GM12878 (cell line): ENCODE results near the gene SUSD1. TPM values are rescaled to one million over a fixed set of nuclear protein-coding genes. Genes with fewer than 3 reads are reported as not detected.

Experiments used
- BRCA1 ChIP-seq: IDR thresholded peaks from 2 replicates; pipeline ENCODE4 v1.6.1; 2011; ENCODE audit warnings: low read depth, low read length, improper control_type of control experiment
- FOS ChIP-seq: IDR thresholded peaks from 3 replicates; pipeline ENCODE4 v1.6.1; 2011; ENCODE audit warnings: borderline replicate concordance; ENCODE audit not compliant: insufficient read length; ENCODE audit errors: extremely low read depth
- FOXM1 ChIP-seq: IDR thresholded peaks from 2 replicates; pipeline ENCODE4 v1.6.1; 2012; ENCODE audit warnings: low read depth, mild to moderate bottlenecking, inconsistent platforms, low read length, moderate library complexity
- IKZF1 ChIP-seq: fragments of 450-650 bp; conservative IDR thresholded peaks from 2 replicates; pipeline ENCODE4 v1.6.1; 2017; ENCODE audit warnings: antibody characterized with exemption, mild to moderate bottlenecking
- IKZF2 ChIP-seq, 2 experiments: fragments of 450-650 bp; IDR thresholded peaks; 2 replicates each; pipeline ENCODE4 v1.6.1; 2017; ENCODE audit warnings: mild to moderate bottlenecking in 2 of 2, moderate library complexity in 2 of 2
- MEF2B ChIP-seq: fragments of 450-650 bp; IDR thresholded peaks from 2 replicates; pipeline ENCODE4 v1.6.1; 2018; ENCODE audit warnings: mild to moderate bottlenecking, moderate library complexity; ENCODE audit not compliant: partially characterized antibody, poor library complexity, severe bottlenecking
- NBN ChIP-seq: fragments of 450-650 bp; IDR thresholded peaks from 2 replicates; pipeline ENCODE4 v1.6.1; 2016
- TCF7 ChIP-seq: IDR thresholded peaks from 2 replicates; pipeline ENCODE4 v1.6.1; 2014; ENCODE audit warnings: antibody characterized with exemption, borderline replicate concordance
- ZNF384 ChIP-seq: IDR thresholded peaks from 2 replicates; pipeline ENCODE4 v1.6.1; 2012; ENCODE audit warnings: low read depth, mild to moderate bottlenecking, low read length, improper control_type of control experiment, borderline replicate concordance
- ZSCAN29 ChIP-seq: fragments of 450-650 bp; IDR thresholded peaks from 2 replicates; pipeline ENCODE4 v1.6.1; 2017; ENCODE audit warnings: mild to moderate bottlenecking, moderate library complexity
- polyA plus RNA-seq, 11 experiments: library from polyadenylated mRNA; depleted of rRNA in 4 of 11; unstranded in 6 of 11; stranded (reverse) in 5 of 11; fragments of >200 nt; fragmentation: Nextera tagmentation in 4 of 11; fragmentation: Illumina TruSeq in 1 of 11; extraction: Ambion mirVana in 4 of 11; extraction: Trizol in 1 of 11; gene quantifications; 1 replicate in 1 of 11; 2 replicates in 10 of 11; pipeline versions ENCODE4 v1.2.1 to v1.2.3, GENCODE V29; 2011 to 2016; ENCODE audit warnings: inconsistent platforms in 2 of 11, missing spikeins in 2 of 11, low read depth in 1 of 11
- total RNA-seq, 4 experiments: library from RNA; depleted of rRNA in 3 of 4; stranded (reverse); fragments of >200 nt in 3 of 4; fragmentation: Illumina TruSeq in 1 of 4; extraction: Trizol in 1 of 4; gene quantifications; 2 replicates each; pipeline versions ENCODE4 v1.2.1 to v1.2.3, GENCODE V29; 2013 to 2021
- TF ChIP-seq, protein P1 (sequence below): fragments of 450-650 bp; formaldehyde crosslinking; IDR thresholded peaks from 2 replicates; pipeline ENCODE4 v1.4.0; 2020; ENCODE audit warnings: mild to moderate bottlenecking, moderate library complexity
- TF ChIP-seq, protein P2 (sequence below): IDR thresholded peaks from 2 replicates; pipeline ENCODE4 v1.6.1; 2012; ENCODE audit warnings: low read depth, low read length, improper control_type of control experiment
- TF ChIP-seq, protein P3 (sequence below): fragments of 450-650 bp; IDR thresholded peaks from 2 replicates; pipeline ENCODE4 v1.6.1; 2017; ENCODE audit warnings: mild to moderate bottlenecking, low read depth, inconsistent platforms; ENCODE audit not compliant: poor library complexity, severe bottlenecking
- TF ChIP-seq, protein P4 (sequence below): IDR thresholded peaks from 2 replicates; pipeline ENCODE4 v1.6.1; 2012; ENCODE audit warnings: low read length, inconsistent platforms
- TF ChIP-seq, protein P5 (sequence below): fragments of 150-350 bp; IDR thresholded peaks from 2 replicates; pipeline ENCODE4 v1.6.1; 2016; ENCODE audit warnings: low read depth, low read length

SUSD1 gene
- total and polyA plus RNA-seq, 10 of the 15 experiments (the other 5 are each of a cell fraction or from before 2014, with no cell fraction given): 6.7 to 20.8 (median 13.2) TPM

DNA sequence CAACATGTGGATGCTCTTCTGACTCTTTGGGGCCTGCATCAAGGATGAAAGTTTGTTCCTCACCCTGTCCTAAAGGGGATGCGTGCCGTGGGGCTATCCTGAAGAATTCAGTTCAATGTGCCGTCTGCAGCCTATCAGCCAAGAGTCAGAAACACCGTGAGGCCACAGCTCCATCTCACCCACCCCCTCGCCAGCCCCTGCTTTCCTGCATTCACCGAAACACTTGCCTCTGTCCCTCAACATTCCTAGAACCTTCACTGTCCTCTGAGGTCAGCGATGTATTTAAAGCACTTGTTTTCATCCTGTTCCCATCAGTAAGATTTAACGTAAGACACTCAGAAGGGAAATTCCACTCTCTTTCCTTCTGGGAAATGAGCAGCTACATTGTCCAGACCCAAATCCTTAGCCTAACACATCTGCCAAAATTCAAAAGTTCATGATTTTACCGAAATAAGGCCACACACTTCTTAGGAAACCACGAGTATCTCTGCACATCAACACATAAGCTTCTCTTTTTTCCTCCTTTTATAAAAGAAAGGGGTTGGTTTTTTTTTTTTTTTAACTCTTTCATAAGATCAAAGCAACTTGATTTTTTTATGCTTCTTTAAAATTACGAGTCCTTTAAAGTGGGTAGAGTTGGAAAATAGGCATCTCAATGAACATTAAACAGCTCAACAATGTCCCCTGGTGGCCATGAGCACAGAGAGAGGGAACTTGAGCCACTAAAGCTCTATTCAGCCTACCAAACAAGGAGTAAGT is 100.7 kb downstream of the SUSD1 start (continued):
- TF ChIP-seq, protein P1, sequence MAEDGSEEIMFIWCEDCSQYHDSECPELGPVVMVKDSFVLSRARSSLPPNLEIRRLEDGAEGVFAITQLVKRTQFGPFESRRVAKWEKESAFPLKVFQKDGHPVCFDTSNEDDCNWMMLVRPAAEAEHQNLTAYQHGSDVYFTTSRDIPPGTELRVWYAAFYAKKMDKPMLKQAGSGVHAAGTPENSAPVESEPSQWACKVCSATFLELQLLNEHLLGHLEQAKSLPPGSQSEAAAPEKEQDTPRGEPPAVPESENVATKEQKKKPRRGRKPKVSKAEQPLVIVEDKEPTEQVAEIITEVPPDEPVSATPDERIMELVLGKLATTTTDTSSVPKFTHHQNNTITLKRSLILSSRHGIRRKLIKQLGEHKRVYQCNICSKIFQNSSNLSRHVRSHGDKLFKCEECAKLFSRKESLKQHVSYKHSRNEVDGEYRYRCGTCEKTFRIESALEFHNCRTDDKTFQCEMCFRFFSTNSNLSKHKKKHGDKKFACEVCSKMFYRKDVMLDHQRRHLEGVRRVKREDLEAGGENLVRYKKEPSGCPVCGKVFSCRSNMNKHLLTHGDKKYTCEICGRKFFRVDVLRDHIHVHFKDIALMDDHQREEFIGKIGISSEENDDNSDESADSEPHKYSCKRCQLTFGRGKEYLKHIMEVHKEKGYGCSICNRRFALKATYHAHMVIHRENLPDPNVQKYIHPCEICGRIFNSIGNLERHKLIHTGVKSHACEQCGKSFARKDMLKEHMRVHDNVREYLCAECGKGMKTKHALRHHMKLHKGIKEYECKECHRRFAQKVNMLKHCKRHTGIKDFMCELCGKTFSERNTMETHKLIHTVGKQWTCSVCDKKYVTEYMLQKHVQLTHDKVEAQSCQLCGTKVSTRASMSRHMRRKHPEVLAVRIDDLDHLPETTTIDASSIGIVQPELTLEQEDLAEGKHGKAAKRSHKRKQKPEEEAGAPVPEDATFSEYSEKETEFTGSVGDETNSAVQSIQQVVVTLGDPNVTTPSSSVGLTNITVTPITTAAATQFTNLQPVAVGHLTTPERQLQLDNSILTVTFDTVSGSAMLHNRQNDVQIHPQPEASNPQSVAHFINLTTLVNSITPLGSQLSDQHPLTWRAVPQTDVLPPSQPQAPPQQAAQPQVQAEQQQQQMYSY (CRISPR knock-in tag): no peak
- TF ChIP-seq BRCA1: no peak
- TF ChIP-seq NBN: peak; percentile 57; the same call in 1 of the 2 replicates
- TF ChIP-seq ZNF384: peak; percentile 82
- 0 out of 2 replicates have a peak, but pooled peaks have one; percentile 30 for TF ChIP-seq IKZF1
- TF ChIP-seq FOS: no peak
- no peak for TF ChIP-seq MEF2B
- TF ChIP-seq ZSCAN29: no peak
- TF ChIP-seq IKZF2 (IDR thresholded peaks at IDR 0.05): peak; percentile 30 to 38; a peak in 3 of 4 replicates
- TF ChIP-seq, protein P2, sequence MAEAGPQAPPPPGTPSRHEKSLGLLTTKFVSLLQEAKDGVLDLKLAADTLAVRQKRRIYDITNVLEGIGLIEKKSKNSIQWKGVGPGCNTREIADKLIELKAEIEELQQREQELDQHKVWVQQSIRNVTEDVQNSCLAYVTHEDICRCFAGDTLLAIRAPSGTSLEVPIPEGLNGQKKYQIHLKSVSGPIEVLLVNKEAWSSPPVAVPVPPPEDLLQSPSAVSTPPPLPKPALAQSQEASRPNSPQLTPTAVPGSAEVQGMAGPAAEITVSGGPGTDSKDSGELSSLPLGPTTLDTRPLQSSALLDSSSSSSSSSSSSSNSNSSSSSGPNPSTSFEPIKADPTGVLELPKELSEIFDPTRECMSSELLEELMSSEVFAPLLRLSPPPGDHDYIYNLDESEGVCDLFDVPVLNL: no peak
- TF ChIP-seq, protein P3, sequence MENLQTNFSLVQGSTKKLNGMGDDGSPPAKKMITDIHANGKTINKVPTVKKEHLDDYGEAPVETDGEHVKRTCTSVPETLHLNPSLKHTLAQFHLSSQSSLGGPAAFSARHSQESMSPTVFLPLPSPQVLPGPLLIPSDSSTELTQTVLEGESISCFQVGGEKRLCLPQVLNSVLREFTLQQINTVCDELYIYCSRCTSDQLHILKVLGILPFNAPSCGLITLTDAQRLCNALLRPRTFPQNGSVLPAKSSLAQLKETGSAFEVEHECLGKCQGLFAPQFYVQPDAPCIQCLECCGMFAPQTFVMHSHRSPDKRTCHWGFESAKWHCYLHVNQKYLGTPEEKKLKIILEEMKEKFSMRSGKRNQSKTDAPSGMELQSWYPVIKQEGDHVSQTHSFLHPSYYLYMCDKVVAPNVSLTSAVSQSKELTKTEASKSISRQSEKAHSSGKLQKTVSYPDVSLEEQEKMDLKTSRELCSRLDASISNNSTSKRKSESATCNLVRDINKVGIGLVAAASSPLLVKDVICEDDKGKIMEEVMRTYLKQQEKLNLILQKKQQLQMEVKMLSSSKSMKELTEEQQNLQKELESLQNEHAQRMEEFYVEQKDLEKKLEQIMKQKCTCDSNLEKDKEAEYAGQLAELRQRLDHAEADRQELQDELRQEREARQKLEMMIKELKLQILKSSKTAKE: peak; percentile 71
- peak; percentile 94 for TF ChIP-seq TCF7
- TF ChIP-seq, protein P4, sequence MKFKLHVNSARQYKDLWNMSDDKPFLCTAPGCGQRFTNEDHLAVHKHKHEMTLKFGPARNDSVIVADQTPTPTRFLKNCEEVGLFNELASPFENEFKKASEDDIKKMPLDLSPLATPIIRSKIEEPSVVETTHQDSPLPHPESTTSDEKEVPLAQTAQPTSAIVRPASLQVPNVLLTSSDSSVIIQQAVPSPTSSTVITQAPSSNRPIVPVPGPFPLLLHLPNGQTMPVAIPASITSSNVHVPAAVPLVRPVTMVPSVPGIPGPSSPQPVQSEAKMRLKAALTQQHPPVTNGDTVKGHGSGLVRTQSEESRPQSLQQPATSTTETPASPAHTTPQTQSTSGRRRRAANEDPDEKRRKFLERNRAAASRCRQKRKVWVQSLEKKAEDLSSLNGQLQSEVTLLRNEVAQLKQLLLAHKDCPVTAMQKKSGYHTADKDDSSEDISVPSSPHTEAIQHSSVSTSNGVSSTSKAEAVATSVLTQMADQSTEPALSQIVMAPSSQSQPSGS: peak; percentile 71
- peak; percentile 78 for TF ChIP-seq FOXM1
- TF ChIP-seq, protein P5, sequence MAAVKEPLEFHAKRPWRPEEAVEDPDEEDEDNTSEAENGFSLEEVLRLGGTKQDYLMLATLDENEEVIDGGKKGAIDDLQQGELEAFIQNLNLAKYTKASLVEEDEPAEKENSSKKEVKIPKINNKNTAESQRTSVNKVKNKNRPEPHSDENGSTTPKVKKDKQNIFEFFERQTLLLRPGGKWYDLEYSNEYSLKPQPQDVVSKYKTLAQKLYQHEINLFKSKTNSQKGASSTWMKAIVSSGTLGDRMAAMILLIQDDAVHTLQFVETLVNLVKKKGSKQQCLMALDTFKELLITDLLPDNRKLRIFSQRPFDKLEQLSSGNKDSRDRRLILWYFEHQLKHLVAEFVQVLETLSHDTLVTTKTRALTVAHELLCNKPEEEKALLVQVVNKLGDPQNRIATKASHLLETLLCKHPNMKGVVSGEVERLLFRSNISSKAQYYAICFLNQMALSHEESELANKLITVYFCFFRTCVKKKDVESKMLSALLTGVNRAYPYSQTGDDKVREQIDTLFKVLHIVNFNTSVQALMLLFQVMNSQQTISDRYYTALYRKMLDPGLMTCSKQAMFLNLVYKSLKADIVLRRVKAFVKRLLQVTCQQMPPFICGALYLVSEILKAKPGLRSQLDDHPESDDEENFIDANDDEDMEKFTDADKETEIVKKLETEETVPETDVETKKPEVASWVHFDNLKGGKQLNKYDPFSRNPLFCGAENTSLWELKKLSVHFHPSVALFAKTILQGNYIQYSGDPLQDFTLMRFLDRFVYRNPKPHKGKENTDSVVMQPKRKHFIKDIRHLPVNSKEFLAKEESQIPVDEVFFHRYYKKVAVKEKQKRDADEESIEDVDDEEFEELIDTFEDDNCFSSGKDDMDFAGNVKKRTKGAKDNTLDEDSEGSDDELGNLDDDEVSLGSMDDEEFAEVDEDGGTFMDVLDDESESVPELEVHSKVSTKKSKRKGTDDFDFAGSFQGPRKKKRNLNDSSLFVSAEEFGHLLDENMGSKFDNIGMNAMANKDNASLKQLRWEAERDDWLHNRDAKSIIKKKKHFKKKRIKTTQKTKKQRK: no peak
